ENCODE measurements around the gene CNMD.

- TF ChIP-seq EP300 (conservative IDR thresholded peaks at IDR 0.05; ENCODE audit: poor library complexity, severe bottlenecking) (no peak), POLR2AphosphoS5 (IDR thresholded peaks at IDR 0.05) (no peak)
- TF ChIP-seq, protein P1, sequence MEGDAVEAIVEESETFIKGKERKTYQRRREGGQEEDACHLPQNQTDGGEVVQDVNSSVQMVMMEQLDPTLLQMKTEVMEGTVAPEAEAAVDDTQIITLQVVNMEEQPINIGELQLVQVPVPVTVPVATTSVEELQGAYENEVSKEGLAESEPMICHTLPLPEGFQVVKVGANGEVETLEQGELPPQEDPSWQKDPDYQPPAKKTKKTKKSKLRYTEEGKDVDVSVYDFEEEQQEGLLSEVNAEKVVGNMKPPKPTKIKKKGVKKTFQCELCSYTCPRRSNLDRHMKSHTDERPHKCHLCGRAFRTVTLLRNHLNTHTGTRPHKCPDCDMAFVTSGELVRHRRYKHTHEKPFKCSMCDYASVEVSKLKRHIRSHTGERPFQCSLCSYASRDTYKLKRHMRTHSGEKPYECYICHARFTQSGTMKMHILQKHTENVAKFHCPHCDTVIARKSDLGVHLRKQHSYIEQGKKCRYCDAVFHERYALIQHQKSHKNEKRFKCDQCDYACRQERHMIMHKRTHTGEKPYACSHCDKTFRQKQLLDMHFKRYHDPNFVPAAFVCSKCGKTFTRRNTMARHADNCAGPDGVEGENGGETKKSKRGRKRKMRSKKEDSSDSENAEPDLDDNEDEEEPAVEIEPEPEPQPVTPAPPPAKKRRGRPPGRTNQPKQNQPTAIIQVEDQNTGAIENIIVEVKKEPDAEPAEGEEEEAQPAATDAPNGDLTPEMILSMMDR (IDR thresholded peaks at IDR 0.05; ENCODE audit: poor library complexity, severe bottlenecking) = no peak
Observed at GRCh38 chr13:52670726-52671125, 68.9 kb downstream of the CNMD start.

All from neural cell (in vitro differentiated cells).